GM03348 (cell line): ENCODE data around the gene TTLL6.
"Not testable (repeated sequence)": the region's sequence is repeated elsewhere in the genome, so short reads cannot be mapped to it uniquely, and the experiment has no call there.

ENCODE experiments used
- DNase-seq: peaks from one replicate; pipeline ENCODE4 v3.0.0; 2012; ENCODE audit warnings: low spot score

Gene TTLL6

GRCh38 chr17:48722915-48723422 is 94.1 kb downstream of the TTLL6 start, which contains the start of gene PRAC2:
Gene PRAC2, plus strand, starts transcription at chr17:48723185. Its CDS starts 1,226 bp downstream, at chr17:48724411.
- DNase-seq = no peak

- no peak for DNase-seq
Observed at GRCh38 chr17:48722201-48722907, 94.7 kb downstream of the TTLL6 start, which contains the start of gene PRAC1. Gene PRAC1, minus strand, starts transcription at chr17:48722518. Its CDS starts 126 bp downstream, at chr17:48722392.

- no peak for DNase-seq
Observed at GRCh38 chr17:48721009-48721402, 96.0 kb downstream of the TTLL6 start.

GRCh38 chr17:48720266-48721008 is 96.6 kb downstream of the TTLL6 start:
- no peak for DNase-seq

- DNase-seq = no peak
Observed at GRCh38 chr17:48719642-48720265, 97.3 kb downstream of the TTLL6 start.

GRCh38 chr17:48718761-48719641 is 98.0 kb downstream of the TTLL6 start:
- DNase-seq = no peak

GRCh38 chr17:48718227-48718760 is 98.7 kb downstream of the TTLL6 start:
- DNase-seq = no peak

GRCh38 chr17:48717367-48718226 is 99.4 kb downstream of the TTLL6 start:
- DNase-seq = no peak

- DNase-seq = not testable (repeated sequence)
Observed at GRCh38 chr17:48716549-48716948, 100.5 kb downstream of the TTLL6 start.

- DNase-seq = peak; percentile 1
Observed at GRCh38 chr17:48715496-48716399, 101.3 kb downstream of the TTLL6 start.
